ENCODE results near the gene DSCAM. TPM values are rescaled to one million over a fixed set of nuclear protein-coding genes. Genes with fewer than 3 reads are reported as not detected.

Gene DSCAM
- total and polyA plus RNA-seq, 2 donors (not counting 1 experiment from before 2014, with no cell fraction given), result not detected

GRCh38 chr21:40117236-40117635 lies 729.7 kb downstream of the DSCAM start:
- Histone ChIP-seq H3K27me3 (replicated peaks in 1 of 4; ENCODE audit: control extremely low read depth in 1 of 4, control insufficient read depth in 3 of 4, insufficient read depth in 4 of 4, low read length in 3 of 4) (no peaks in the 10 kb centered on the region), H3K36me3 (replicated peaks in 1 of 2; ENCODE audit: control extremely low read depth in 1 of 2, control insufficient read depth in 1 of 2, extremely low read depth in 1 of 2, insufficient read depth in 2 of 2, low read length in 1 of 2) (no peaks in the 10 kb centered on the region), H3K4me1 (ENCODE audit: control insufficient read depth in 2 of 2, insufficient read depth in 2 of 2, low read length in 2 of 2) (no peaks in the 10 kb centered on the region), H2AFZ (ENCODE audit: insufficient read depth, low read depth, low read length, poor library complexity, severe bottlenecking) (no peak overlapping the region), H3K9ac (ENCODE audit: low read length) (no peak overlapping the region), H3K79me2 (ENCODE audit: control insufficient read depth, insufficient read depth, low read length) (no peaks in the 10 kb centered on the region), H3K4me2 (replicated peaks; ENCODE audit: low read depth, low read length, poor library complexity, severe bottlenecking) (no peak overlapping the region), H4K20me1 (ENCODE audit: control insufficient read depth, insufficient read depth, low read length, poor library complexity, severe bottlenecking) (no peaks in the 10 kb centered on the region), H3K9me3 (ENCODE audit: control extremely low read depth in 1 of 3, control insufficient read depth in 2 of 3, insufficient read depth in 1 of 3, low read length in 2 of 3) (peaks cover 0 to 1% (median 0%) of the 10 kb centered on the region in 3 donors), H3K4me3 (ENCODE audit: control extremely low read depth in 1 of 5, extremely low read depth in 1 of 5, insufficient read depth in 1 of 5, low read depth in 2 of 5, low read length in 4 of 5) (no peak overlapping the region), H3K27ac (ENCODE audit: low read length in 2 of 2) (no peak overlapping the region)
- WGBS (ENCODE audit: insufficient coverage), result 100% methylated on average over 1 of the region's 4 CpGs
- intact Hi-C loops (cut with micrococcal nuclease), result no loop called here
- ATAC-seq (ENCODE audit: low read depth), result no peak
- no peak overlapping the region for H3K4me3 Mint-ChIP-seq
- no peak overlapping the region for H3K27ac Mint-ChIP-seq
- no peak for TF ChIP-seq EZH2 (IDR thresholded peaks at IDR 0.05; ENCODE audit: borderline replicate concordance, insufficient read depth, low read depth, low read length, poor library complexity, severe bottlenecking)
- TF ChIP-seq, protein P1, sequence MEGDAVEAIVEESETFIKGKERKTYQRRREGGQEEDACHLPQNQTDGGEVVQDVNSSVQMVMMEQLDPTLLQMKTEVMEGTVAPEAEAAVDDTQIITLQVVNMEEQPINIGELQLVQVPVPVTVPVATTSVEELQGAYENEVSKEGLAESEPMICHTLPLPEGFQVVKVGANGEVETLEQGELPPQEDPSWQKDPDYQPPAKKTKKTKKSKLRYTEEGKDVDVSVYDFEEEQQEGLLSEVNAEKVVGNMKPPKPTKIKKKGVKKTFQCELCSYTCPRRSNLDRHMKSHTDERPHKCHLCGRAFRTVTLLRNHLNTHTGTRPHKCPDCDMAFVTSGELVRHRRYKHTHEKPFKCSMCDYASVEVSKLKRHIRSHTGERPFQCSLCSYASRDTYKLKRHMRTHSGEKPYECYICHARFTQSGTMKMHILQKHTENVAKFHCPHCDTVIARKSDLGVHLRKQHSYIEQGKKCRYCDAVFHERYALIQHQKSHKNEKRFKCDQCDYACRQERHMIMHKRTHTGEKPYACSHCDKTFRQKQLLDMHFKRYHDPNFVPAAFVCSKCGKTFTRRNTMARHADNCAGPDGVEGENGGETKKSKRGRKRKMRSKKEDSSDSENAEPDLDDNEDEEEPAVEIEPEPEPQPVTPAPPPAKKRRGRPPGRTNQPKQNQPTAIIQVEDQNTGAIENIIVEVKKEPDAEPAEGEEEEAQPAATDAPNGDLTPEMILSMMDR (IDR thresholded peaks at IDR 0.05), result no peak
- H3K4me1 Mint-ChIP-seq, result no peaks in the 10 kb centered on the region
- ChIA-PET POLR2A (no interaction called here), CTCF (no interaction called here)
- peaks cover 5% of the 10 kb centered on the region for H3K9me3 Mint-ChIP-seq (ENCODE audit: insufficient read depth)
- DNase-seq, result no peak
- no peaks in the 10 kb centered on the region for H3K27me3 Mint-ChIP-seq

- peaks cover 5% of the 10 kb centered on the region for H3K9me3 Mint-ChIP-seq (ENCODE audit: insufficient read depth)
- no peak overlapping the region for H3K9ac ChIP-seq (ENCODE audit: low read length)
- no peaks in the 10 kb centered on the region for H3K27me3 Mint-ChIP-seq
- TF ChIP-seq, protein P1 (IDR thresholded peaks at IDR 0.05), result no peak
- TF ChIP-seq EZH2 (IDR thresholded peaks at IDR 0.05; ENCODE audit: borderline replicate concordance, insufficient read depth, low read depth, low read length, poor library complexity, severe bottlenecking), result no peak
- intact Hi-C loops (cut with micrococcal nuclease), result no loop called here
- H3K27me3 ChIP-seq (replicated peaks in 1 of 4; ENCODE audit: control extremely low read depth in 1 of 4, control insufficient read depth in 3 of 4, insufficient read depth in 4 of 4, low read length in 3 of 4), result no peaks in the 10 kb centered on the region
- no peaks in the 10 kb centered on the region for H3K4me1 Mint-ChIP-seq
- no peak overlapping the region for H3K27ac ChIP-seq (ENCODE audit: low read length in 2 of 2)
- CTCF ChIA-PET, result no interaction called here
- POLR2A ChIA-PET, result no interaction called here
- no peak for DNase-seq
- H3K4me3 ChIP-seq (ENCODE audit: control extremely low read depth in 1 of 5, extremely low read depth in 1 of 5, insufficient read depth in 1 of 5, low read depth in 2 of 5, low read length in 4 of 5), result no peak overlapping the region
- H3K9me3 ChIP-seq (ENCODE audit: control extremely low read depth in 1 of 3, control insufficient read depth in 2 of 3, insufficient read depth in 1 of 3, low read length in 2 of 3), result peaks cover 0 to 1% (median 0%) of the 10 kb centered on the region in 3 donors
- H3K4me1 ChIP-seq (ENCODE audit: control insufficient read depth in 2 of 2, insufficient read depth in 2 of 2, low read length in 2 of 2), result no peaks in the 10 kb centered on the region
- no peaks in the 10 kb centered on the region for H3K79me2 ChIP-seq (ENCODE audit: control insufficient read depth, insufficient read depth, low read length)
- no peaks in the 10 kb centered on the region for H4K20me1 ChIP-seq (ENCODE audit: control insufficient read depth, insufficient read depth, low read length, poor library complexity, severe bottlenecking)
- H2AFZ ChIP-seq (ENCODE audit: insufficient read depth, low read depth, low read length, poor library complexity, severe bottlenecking), result no peak overlapping the region
- no peak overlapping the region for H3K4me2 ChIP-seq (replicated peaks; ENCODE audit: low read depth, low read length, poor library complexity, severe bottlenecking)
- H3K4me3 Mint-ChIP-seq, result no peak overlapping the region
- no peak overlapping the region for H3K27ac Mint-ChIP-seq
- no peaks in the 10 kb centered on the region for H3K36me3 ChIP-seq (replicated peaks in 1 of 2; ENCODE audit: control extremely low read depth in 1 of 2, control insufficient read depth in 1 of 2, extremely low read depth in 1 of 2, insufficient read depth in 2 of 2, low read length in 1 of 2)
- no peak for ATAC-seq (ENCODE audit: low read depth)
These were observed 731.2 kb downstream of the DSCAM start for GRCh38 chr21:40115775-40116174.
